ENCODE results near the gene SUSD1.
"Not testable (repeated sequence)": the region's sequence is repeated elsewhere in the genome, so short reads cannot be mapped to it uniquely, and the experiment has no call there.

Gene SUSD1

DNA sequence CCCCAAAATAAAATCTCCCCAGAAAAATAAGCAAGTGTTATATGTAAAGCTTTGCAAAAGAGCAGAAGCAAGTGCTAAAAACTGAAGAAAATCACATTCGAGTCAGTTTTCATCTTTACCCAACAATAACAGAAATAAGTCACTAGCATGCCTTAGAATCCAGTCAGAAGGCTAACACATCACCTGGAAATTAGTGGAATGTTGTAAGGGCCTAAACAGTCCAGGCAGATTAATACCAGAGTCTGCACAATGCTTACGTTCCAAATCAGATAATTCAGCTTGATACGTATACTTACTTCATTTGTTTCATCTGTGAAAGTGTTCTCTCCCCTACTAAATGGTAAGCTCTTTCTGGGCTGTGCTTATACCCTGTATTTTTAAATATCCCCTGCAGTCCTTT lies 42.7 kb downstream of the SUSD1 start:
- no peak for DNase-seq (ENCODE audit: low read depth in 1 of 2, low spot score in 1 of 2)

DNA sequence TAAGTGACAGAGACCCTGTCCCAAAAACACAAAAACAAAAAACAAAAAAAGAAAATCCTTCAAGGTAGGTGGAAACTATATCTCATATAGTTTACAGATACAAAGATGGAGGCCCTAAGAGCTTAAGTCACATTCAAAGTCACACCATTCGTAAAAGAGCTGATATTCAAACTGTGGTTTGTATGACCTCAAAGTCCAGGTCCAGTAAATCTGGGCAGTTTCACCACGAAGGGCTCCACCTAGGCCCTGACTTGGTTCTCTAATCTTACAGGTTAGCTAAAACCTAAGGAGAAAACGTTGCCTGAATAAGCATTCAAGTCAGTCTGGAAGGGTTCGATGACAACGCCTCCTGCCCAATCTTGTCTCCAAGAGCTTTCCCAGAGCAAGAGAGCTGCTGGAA lies 44.1 kb downstream of the SUSD1 start:
- DNase-seq (ENCODE audit: low read depth in 1 of 2, low spot score in 1 of 2) = no peak

DNA sequence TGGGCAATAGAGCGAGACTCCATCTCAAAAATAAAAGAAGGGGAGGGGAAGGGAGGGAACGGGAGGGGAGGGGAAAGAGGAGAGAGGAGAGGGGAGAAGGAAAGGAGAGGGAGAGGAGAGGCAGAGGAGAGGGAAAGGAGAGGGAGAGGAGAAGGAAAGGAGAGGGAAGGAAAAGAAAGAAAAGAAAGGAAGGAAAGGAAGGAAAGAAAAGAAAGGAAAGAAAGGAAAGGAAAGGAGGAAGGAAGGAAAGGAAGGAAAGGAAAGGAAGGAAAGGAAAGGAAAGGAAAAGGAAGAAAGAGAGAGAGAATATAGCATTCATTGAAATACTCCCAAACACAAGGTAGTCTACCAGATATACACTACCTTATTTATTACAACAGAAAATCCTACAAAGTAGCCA lies 44.8 kb downstream of the SUSD1 start:
- DNase-seq (ENCODE audit: low read depth in 1 of 2, low spot score in 1 of 2) = no peak

DNA sequence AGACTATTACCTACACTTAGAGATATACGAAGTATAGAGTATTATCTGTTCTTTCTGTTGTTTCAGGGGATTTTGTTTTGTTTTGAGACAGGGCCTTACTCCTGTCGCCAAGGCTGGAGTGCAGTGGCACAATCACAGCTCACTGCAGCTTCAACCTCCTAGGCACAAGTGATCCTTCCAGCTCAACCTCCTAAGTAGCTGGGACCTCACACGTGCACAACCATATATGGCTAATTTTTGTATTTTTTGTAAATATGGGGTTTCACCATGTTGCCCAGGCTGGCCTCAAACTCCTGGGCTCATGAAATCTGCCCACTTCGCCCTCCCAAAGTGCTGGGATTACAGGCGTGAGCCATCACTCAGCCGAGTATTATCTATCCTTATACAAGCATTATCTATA lies 45.9 kb downstream of the SUSD1 start:
- no peak for DNase-seq (ENCODE audit: low read depth in 1 of 2, low spot score in 1 of 2)

DNA sequence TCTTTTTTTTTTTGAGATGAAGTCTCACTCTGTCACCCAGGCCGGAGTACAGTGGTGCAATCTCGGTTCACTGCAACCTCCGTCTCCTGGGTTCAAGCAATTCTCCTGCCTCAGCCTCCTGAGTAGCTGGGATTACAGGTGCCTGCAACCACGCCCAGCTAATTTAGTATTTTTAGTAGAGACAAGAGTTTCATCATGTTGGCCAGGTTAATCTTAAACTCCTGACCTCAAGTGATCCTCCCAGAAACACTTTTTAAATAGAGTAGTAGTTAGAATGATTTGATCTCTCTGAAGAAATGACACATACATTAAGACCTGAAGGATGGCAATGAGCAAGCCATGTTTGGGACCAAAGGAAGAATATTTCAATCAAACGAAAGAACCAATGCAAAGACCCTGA lies 46.7 kb downstream of the SUSD1 start:
- DNase-seq (ENCODE audit: low read depth in 1 of 2, low spot score in 1 of 2) = not testable (repeated sequence)

DNA sequence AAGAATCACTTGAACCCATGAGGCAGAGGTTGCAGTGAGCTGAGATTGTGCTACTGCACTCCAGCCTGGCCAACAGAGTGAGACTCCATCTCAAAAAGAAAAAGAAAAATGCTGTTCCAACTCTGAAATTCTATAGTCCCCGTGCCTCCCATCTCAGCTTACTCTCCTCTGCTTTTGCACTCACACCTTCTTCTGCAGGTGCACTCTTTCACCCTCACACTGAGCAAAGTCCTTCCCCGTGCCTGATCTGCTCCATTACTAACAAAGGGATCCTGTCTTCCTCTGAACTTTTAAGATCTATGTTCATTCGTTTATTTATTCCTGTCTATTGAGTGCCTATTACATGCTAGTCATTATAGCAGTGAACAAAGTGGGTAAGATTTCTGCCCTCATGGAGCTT lies 47.8 kb downstream of the SUSD1 start:
- no peak for DNase-seq (ENCODE audit: low read depth in 1 of 2, low spot score in 1 of 2)

DNA sequence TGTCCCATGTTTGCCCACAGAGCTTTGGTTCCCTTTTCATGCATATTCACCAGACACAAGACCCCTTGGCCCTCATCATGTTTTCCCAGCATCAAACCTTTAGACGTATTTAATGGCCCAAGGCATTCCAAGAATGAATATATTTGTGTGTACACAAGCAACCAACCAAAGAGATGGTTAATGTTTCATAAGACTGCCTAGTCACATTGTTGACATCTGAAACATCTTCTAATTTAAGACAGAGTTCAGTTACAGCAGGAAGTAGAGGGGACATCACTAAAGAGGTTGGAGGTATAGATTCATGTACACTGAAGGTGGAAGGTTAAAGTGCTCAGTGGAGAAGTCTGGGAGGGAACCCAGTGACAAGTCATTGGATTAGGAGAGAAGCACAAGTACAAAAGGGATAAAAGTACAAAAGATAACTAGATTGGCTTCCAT lies 49.1 kb downstream of the SUSD1 start:
- no peak for DNase-seq (ENCODE audit: low read depth in 1 of 2, low spot score in 1 of 2)

DNA sequence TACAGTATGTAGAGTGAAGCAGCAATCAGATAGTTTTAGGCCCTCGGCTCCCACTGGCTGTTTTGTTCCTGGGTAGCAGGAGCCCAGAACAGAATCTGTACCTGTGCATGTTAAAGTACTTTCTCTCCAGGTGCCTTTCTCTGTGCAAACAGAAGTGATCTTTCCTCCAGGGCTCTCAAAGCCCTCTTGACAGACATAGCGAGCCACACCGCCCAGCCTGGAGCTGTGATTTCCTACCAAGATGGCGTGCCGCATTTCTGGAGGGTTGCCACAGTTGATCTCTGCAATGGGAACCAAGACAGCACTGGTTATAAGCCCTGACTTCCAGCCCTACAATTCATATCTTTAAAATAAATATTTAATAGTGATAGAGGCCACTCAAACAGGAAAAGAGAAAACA lies 50.9 kb downstream of the SUSD1 start:
- DNase-seq (ENCODE audit: low read depth in 1 of 2, low spot score in 1 of 2) = no peak

DNA sequence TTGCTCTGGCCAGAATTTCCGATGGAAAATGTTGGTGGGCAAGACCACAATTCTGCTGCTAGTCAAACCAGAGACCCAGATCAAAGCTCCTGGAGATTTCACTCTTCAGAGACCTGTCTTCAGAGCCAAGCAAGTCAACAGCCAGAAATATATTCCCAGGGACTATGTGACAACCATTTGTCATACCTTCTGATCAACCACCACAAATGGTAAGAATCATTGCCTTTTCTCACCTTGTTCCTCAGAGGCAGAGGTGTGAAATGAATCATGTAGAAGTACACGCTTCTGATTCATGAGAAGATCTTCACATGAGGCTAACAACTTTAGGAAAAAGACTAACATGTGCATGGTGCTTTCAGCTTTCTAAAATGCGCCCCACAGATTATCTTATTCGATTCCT lies 53.5 kb downstream of the SUSD1 start:
- DNase-seq (ENCODE audit: low read depth in 1 of 2, low spot score in 1 of 2) = no peak

DNA sequence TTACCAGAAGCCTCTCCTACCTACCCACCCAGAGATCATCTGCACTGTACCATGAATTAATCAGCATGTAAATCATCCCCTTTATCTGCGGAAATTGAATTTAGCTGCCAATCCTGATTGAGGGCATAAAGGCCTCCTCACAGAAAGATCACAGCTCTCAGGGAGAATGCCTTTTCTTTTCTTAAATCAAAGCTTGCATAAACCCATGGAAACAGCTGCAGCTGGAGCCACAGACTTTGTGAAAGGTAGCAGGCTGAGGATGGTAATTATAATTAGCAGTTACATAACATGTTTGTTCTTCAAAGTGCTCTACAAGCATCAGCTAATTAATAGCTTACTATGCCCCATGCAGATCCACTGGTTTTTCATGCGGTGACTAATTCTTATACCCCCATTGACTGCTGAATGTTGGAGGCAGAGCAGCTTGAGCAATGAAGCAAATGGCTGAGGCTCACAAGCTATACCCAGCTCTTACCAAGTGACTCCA lies 54.6 kb downstream of the SUSD1 start:
- no peak for DNase-seq (ENCODE audit: low read depth in 1 of 2, low spot score in 1 of 2)

DNA sequence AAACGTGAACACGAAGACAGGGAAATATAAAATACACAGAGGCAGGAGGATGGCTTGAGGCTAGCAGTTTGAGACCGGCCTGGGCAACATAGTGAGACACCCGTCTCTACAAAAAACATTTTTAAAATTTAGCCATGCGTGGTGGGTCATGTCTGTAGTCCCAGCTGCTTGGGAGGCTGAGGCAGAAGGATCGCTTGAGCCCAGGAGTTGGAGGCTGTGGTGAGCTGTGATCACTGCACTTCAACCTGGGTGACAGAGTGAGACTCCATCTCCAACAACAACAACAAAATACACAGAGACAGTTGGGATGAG lies 55.1 kb downstream of the SUSD1 start:
- DNase-seq (ENCODE audit: low read depth in 1 of 2, low spot score in 1 of 2) = no peak

DNA sequence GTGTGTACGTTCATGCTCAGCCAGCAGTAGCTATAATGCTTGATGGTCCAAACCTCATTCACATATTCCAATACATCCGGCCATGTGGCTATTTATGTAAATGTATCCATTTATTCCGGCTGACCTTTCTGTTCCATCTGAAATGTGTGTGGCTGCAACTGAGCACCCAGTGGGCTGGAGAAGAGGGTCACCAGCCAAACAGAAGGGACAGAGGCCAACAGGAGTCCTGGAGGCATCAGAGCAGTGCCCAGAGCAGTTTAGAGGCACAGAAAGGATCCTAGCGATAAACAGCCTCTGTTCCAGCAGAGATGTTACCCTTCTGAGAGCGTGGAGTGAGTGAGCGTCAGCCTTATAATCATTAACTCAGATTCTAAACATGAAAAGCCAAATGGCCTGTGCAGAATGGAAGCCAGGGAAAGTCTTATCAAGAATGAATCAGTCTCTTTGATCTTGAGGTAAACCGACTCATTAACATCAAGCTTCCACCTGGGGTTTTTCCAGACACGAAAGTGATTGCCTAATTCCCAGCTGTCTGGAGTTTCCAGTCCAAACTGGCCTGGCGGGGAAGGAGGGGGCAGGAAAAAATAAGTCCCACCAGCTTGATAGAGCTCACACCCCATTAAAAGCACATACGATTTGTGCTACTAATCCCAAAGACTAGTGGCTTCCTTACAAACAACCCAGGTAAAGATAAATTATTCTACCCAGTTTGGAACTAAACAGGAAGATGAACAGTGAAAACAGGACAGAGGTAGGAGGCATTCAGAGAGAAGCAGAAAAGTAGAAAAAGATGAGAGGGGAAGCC lies 55.7 kb downstream of the SUSD1 start:
- DNase-seq (ENCODE audit: low read depth in 1 of 2, low spot score in 1 of 2) = no peak

DNA sequence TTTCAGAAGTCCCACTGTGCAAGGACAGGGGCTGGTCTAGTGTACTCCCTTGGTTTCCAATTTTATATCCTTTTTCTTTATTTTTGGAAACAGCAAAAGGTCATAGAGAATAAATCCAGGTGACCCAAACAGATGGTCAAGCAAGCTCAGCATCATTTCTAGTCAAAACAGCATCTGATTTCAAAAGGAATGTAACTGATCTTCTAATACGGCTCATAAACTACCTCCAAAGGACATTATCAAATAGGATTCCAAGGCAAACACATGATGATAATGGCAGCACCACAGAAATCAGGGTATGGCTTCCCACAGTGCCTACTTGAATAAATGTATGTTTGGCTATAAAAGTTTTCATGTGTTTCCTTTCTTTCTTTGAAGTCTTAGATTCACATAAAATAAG lies 57.1 kb downstream of the SUSD1 start:
- no peak for DNase-seq (ENCODE audit: low read depth in 1 of 2, low spot score in 1 of 2)

DNA sequence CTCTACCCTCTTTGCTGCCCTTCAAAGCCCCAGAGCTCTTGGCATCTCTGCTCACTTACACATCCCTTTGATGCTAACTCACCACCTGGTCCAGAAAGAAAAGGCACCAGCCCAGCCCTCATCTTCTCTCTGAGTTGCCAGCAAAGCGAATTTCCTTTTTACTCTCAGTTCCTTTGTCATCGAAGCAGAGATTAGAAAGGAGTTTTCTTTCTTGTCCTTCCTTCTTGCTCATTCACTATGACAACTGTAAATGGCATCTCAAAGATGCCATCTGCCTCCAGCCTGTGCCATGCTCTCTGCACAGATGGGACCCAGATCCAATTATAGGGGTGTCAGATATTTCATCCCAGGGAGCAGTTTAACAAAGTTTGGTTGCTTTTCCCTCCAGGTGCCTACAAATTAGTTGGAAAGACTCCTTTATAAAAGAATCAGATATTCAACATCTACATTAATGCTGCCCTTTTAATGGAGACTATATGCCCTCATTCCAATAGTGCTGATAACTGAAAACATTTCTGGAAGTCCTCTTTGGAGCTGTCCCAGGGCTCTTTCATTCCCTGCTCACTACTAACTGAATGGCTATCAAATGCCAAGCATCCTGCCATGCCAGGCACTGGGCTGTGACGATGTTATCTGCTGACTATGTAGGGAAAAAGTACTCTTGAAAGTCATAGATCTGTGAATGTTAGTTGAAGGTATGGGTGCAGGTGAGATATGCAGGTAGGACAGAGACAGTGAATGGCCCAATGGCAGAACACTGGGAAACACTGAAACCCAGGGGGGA lies 58.9 kb downstream of the SUSD1 start:
- DNase-seq (ENCODE audit: low read depth in 1 of 2, low spot score in 1 of 2) = no peak

DNA sequence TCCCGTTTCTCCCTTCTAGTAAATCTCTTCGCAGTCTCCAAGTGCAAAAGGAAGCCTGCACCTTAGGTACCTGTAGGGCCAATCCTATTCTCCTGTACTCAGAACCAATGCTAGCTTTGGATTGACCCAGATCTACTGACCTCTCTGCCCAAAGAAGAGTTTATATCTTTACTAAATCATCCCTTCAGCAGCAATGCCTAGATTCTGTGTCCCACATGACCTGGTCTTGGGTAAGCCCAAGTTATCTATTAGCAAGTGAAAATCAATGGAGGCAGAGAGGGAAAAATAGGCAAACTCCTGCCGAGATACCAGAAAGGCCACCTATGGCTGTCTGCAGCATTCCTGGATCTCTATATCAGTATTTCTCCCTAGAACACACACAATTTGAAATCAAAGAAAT lies 60.0 kb downstream of the SUSD1 start:
- DNase-seq (ENCODE audit: low read depth in 1 of 2, low spot score in 1 of 2) = no peak

DNA sequence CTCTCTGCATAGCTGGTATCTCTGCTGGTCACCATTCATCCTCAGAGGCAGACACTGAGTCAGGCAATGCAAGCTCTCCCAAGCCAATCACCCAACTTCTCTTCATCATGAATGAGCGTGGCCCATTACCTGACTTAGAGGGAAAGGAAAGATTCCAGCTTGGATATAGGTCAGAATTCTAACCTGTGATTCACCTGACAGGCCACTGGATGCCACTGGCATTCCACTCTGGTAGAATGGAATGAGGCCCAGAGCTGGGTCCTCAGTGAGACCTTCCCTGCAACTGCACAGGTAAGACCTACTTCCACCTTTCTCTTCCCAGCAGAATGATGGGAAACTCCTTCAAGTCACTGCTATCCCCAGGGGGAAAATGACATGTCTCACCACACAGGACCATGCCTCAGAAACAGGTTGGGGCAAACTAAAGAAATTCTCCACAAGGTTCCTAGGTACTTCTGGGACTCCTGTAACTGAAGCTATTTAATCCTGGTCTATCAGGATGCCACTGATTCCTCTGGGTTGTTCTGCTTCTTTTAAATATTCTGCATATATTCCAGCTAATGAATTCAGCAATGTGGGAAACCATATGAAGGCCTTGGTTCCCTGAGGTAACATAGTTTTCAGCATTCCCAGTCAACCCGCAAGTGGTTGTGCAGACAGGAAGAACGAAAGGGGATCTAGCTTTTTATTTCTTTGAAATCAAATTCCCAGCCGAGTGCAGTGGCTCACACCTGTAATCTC lies 62.0 kb downstream of the SUSD1 start:
- no peak for DNase-seq (ENCODE audit: low read depth in 1 of 2, low spot score in 1 of 2)

DNA sequence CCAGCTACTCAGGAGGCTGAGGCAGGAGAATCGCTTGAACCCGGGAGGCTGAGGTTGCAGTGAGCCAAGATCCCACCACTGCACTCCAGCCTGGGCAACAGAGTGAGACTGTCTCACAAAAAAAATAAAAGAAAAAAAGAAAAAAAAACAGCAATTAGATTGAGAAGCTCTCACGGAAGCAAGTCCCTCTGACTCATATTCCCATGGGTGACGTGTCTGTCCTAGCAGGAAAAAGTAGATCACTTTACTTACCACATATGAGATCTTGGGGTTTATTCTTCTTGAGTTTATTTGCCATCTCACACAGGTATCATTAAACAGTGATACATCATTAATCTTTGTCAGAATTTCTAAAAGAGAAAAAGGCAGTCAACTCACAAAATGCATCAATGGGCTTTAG lies 62.6 kb downstream of the SUSD1 start:
- no peak for DNase-seq (ENCODE audit: low read depth in 1 of 2, low spot score in 1 of 2)

DNA sequence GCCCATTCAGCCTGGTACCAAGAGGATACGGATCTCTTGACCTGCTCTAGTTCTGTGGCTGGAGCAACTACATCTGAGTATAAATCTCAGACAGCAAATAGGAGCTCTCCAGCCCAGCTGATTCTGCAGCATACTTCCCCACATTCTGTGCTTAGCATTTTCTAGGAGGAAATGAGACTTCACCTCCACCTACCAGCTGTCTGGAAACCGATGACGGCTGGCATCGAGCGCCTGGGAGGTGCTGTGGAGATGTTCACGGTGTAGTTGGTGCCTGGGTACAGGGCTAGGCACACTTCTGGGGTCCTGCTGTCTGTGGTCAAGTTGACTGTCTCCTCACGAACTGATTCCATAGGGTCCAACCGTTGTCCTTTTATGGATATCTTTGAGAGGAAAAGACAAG lies 63.6 kb downstream of the SUSD1 start:
- no peak for DNase-seq (ENCODE audit: low read depth in 1 of 2, low spot score in 1 of 2)

DNA sequence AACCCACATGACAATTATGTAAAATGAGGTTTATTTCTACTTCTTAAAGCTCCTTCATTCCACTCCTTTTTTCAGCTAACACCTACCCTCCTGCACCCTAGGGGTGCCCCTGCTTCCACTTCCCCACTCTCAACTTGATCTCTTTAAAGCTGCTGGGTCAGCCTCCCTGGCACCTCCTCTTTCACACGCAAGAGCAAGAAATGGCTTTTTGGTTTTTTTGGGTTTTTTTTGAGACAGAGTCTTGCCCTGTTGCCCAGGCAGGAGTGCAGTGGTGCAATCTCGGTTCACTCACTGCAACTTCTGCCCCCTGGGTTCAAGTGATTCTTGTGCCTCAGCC lies 64.4 kb downstream of the SUSD1 start:
- no peak for DNase-seq (ENCODE audit: low read depth in 1 of 2, low spot score in 1 of 2)

DNA sequence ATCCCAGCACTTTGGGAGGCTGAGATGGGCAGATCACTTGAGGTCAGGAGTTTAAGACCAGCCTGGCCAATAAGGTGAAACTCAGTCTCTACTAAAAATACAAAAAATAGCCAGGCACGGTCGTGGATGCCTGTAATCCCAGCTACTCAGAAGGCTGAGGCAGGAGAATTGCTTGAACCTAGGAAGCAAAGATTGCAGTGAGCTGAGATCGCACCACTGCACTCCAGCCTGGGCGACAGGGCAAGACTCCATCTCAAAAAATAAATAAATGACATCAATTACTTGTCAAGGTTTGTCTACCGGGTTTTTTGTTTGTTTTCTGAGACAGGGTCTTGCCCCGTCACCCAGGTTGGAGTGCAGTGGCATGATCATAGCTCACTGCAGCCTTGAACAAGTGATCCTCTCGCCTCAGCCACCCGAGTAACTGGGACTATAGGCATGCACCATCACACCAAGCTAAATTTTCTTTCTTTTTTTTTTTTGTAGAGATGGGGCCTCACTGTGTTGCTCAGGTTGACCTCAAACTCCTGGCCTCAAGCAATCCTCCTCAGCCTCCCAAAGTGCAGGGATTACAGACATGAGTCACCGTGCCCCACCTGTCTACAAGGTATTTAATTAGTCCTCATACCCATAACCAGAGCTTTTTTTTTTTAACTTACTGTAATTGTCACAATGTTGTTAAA lies 64.9 kb downstream of the SUSD1 start:
- DNase-seq (ENCODE audit: low read depth in 1 of 2, low spot score in 1 of 2) = no peak

DNA sequence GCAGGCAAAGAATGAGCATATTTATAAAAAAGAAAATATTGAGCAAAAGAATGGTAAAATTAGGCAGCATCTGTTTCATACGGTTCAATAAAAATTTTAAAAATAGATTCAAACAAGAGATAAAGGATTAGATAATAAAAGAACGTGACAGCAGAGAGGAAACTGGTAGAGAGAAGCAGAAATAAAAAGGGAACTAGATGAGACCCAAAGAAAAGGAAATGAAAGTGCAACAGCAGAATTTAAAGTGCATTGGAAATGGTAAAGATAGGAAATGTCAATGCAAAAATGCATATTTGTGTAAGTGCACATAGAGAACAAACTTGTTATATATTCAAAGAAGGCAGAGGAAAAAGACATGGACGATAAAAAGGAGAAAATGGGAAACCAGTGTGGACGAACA lies 70.2 kb downstream of the SUSD1 start:
- DNase-seq (ENCODE audit: low read depth in 1 of 2, low spot score in 1 of 2) = no peak

DNA sequence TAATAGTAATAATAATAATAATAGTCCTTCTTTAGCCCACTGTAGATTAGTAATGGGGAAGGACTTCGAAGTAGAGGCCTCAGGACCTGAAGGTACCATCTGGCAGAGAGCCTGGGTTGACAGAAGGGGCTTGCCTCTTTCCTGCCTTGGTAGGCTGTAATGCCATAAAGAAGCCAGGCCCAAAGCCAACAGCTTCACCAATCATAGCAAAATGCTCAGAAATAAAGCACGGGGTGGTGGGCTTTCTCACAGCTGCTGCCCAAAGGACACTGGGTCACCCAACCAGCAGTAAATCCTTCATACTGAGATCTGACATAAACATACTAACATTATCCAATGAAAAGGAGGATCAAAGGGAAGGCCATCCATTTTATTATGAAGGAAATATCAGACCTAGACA lies 70.7 kb downstream of the SUSD1 start:
- no peak for DNase-seq (ENCODE audit: low read depth in 1 of 2, low spot score in 1 of 2)
